RWPE2 (cell line): ENCODE measurements around the gene EPB41L4A.
A peak's percentile ranks its signal among the peaks of the same experiment; 100 is the strongest.
"Not testable (repeated sequence)": the region's sequence is repeated elsewhere in the genome, so short reads cannot be mapped to it uniquely, and the experiment has no call there.

Source experiments
- ATAC-seq: fragments of 200-7000 bp; cut with Tn5 transposase; 3 replicates; pipeline ENCODE4 v1.9.1; 2021; ENCODE audit warnings: low read depth
- DNase-seq: peaks from one replicate; pipeline ENCODE4 v3.0.0-alpha.2; 2020; ENCODE audit warnings: low spot score
- H3K27ac ChIP-seq: fragments of 450-650 bp; 2 replicates; pipeline ENCODE4 v1.5.1; 2017; ENCODE audit warnings: mild to moderate bottlenecking; ENCODE audit not compliant: poor library complexity, severe bottlenecking
- H3K27me3 ChIP-seq: fragments of 250-450 bp; sonication (Bioruptor Pico); 2 replicates; pipeline ENCODE4 v1.5.1; 2021; ENCODE audit warnings: mild to moderate bottlenecking, moderate library complexity; ENCODE audit not compliant: insufficient read depth, poor library complexity, severe bottlenecking
- H3K36me3 ChIP-seq: fragments of 250-450 bp; sonication (Bioruptor Pico); 2 replicates; pipeline ENCODE4 v1.5.1; 2020; ENCODE audit warnings: low read depth, mild to moderate bottlenecking, moderate library complexity
- H3K4me1 ChIP-seq: fragments of 250-450 bp; sonication (Bioruptor Pico); 2 replicates; pipeline ENCODE4 v1.5.1; 2021; ENCODE audit warnings: mild to moderate bottlenecking, moderate library complexity; ENCODE audit not compliant: insufficient read depth, poor library complexity, severe bottlenecking
- H3K4me3 ChIP-seq: fragments of 250-450 bp; sonication (Bioruptor Pico); 2 replicates; pipeline ENCODE4 v1.5.1; 2021; ENCODE audit warnings: mild to moderate bottlenecking, moderate library complexity; ENCODE audit not compliant: severe bottlenecking
- H3K9me3 ChIP-seq: fragments of 250-450 bp; sonication (Bioruptor Pico); 2 replicates; pipeline ENCODE4 v1.5.1; 2021; ENCODE audit warnings: mild to moderate bottlenecking, moderate library complexity; ENCODE audit not compliant: severe bottlenecking
- CTCF ChIP-seq: fragments of 450-650 bp; IDR thresholded peaks from one replicate; pipeline ENCODE4 v1.5.1; 2017; ENCODE audit warnings: mild to moderate bottlenecking, moderate library complexity; ENCODE audit not compliant: poor library complexity, severe bottlenecking

The EPB41L4A gene

GRCh38 chr5:112397690-112398089 is 21.4 kb downstream of the EPB41L4A start:
- no peaks in the 10 kb centered on the region for H3K4me1 ChIP-seq
- H3K27ac ChIP-seq = no peak overlapping the region
- TF ChIP-seq CTCF = no peak
- H3K9me3 ChIP-seq = no peaks in the 10 kb centered on the region
- H3K27me3 ChIP-seq = no peaks in the 10 kb centered on the region
- H3K4me3 ChIP-seq = no peak overlapping the region
- ATAC-seq (no peak), DNase-seq (no peak)
- H3K36me3 ChIP-seq = no peaks in the 10 kb centered on the region

GRCh38 chr5:112396430-112396829 is 22.6 kb downstream of the EPB41L4A start:
- Histone ChIP-seq H3K4me3 (no peak overlapping the region), H3K36me3 (no peaks in the 10 kb centered on the region), H3K4me1 (no peaks in the 10 kb centered on the region), H3K27ac (no peak overlapping the region), H3K27me3 (no peaks in the 10 kb centered on the region), H3K9me3 (no peaks in the 10 kb centered on the region)
- DNase-seq (no peak), ATAC-seq (no peak)
- no peak for TF ChIP-seq CTCF

- H3K9me3 ChIP-seq, H3K36me3 ChIP-seq, H3K4me1 ChIP-seq, ATAC-seq, H3K4me3 ChIP-seq, DNase-seq, H3K27ac ChIP-seq, H3K27me3 ChIP-seq: not testable (repeated sequence)
Observed at GRCh38 chr5:112395299-112395698, 23.8 kb downstream of the EPB41L4A start.

GRCh38 chr5:112390327-112390726 is 28.8 kb downstream of the EPB41L4A start:
- Histone ChIP-seq H3K4me1 (no peaks in the 10 kb centered on the region), H3K4me3 (no peak overlapping the region), H3K36me3 (no peaks in the 10 kb centered on the region), H3K9me3 (no peaks in the 10 kb centered on the region), H3K27ac (no peak overlapping the region), H3K27me3 (no peaks in the 10 kb centered on the region)
- no peak for DNase-seq
- TF ChIP-seq CTCF = no peak
- peak; percentile 41; the same call in 2 of the 3 replicates for ATAC-seq

- no peak overlapping the region for H3K27ac ChIP-seq
- no peaks in the 10 kb centered on the region for H3K4me1 ChIP-seq
- H3K9me3 ChIP-seq = no peaks in the 10 kb centered on the region
- H3K27me3 ChIP-seq = no peaks in the 10 kb centered on the region
- TF ChIP-seq CTCF = no peak
- no peaks in the 10 kb centered on the region for H3K36me3 ChIP-seq
- ATAC-seq = no peak
- no peak overlapping the region for H3K4me3 ChIP-seq
- DNase-seq = no peak
Observed at GRCh38 chr5:112388739-112389138, 30.3 kb downstream of the EPB41L4A start.
